ENCODE measurements around the gene PTPRN2. TPM values are rescaled to one million over a fixed set of nuclear protein-coding genes. Genes with fewer than 3 reads are reported as not detected.

The PTPRN2 gene
- total RNA-seq, 1 donor from 2014 or later: 11.4 TPM

DNA sequence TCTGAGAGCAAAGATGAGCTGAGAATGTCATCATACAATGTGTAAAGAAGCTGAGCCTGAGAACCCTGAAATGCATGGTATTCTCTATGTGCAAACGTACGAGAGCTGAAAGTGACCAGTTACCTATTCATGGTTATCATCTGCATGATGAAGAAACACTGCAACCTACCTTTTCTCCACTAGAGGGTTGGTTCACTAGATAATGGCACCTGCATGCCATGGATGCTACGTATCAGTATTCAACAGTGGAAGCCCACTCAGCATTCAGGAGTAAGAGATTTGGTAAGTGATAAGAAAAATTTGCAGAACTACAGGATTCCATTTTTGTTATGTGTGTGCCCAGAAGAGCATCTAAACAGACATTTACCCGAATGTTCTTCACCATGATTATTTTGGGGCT lies 145.4 kb downstream of the PTPRN2 start:
- Mint-ChIP-seq H3K36me3 (ENCODE audit: insufficient read depth) (no peaks in the 10 kb centered on the region), H3K27ac (no peak overlapping the region), H3K4me1 (ENCODE audit: low read depth) (peaks cover 32% of the 10 kb centered on the region), H3K9me3 (ENCODE audit: low read depth) (peaks cover 6% of the 10 kb centered on the region), H3K4me3 (ENCODE audit: low read depth) (no peak overlapping the region), H3K27me3 (no peaks in the 10 kb centered on the region)
- TF ChIP-seq CTCF (IDR thresholded peaks at IDR 0.05; ENCODE audit: unreplicated experiment): peak; percentile 54
- DNase-seq (ENCODE audit: low spot score, unreplicated experiment): no peak

DNA sequence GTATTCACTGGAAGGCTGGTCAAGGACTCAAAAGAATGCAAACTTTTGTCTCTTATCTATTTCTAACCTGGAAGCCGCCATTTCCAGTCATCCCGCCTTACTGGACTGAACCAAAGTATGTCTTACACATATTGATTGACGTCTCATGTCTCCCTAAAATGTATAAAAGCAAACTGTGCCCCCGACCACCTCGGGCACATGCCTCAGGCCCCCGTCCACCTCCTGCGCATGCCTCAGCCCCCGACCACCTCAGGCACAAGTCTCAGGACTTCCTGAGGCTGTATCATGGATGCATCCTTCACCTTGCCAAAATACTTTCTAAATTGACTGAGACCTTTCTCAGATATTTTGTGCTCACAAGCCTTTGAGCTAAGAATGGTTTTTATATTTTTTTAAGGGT lies 148.6 kb downstream of the PTPRN2 start:
- no peak for DNase-seq (ENCODE audit: low spot score, unreplicated experiment)
- H3K9me3 Mint-ChIP-seq (ENCODE audit: low read depth): peaks cover 18% of the 10 kb centered on the region
- H3K27me3 Mint-ChIP-seq: no peaks in the 10 kb centered on the region
- H3K4me3 Mint-ChIP-seq (ENCODE audit: low read depth): no peak overlapping the region
- peaks cover 33% of the 10 kb centered on the region for H3K4me1 Mint-ChIP-seq (ENCODE audit: low read depth)
- H3K27ac Mint-ChIP-seq: peak overlapping the region; percentile 84
- peaks cover 2% of the 10 kb centered on the region for H3K36me3 Mint-ChIP-seq (ENCODE audit: insufficient read depth)
- TF ChIP-seq CTCF (IDR thresholded peaks at IDR 0.05; ENCODE audit: unreplicated experiment): no peak

- Mint-ChIP-seq H3K36me3 (ENCODE audit: insufficient read depth) (peaks cover 4% of the 10 kb centered on the region), H3K4me3 (ENCODE audit: low read depth) (peak overlapping the region; percentile 61), H3K27ac (peak overlapping the region; percentile 98), H3K9me3 (ENCODE audit: low read depth) (peaks cover 12% of the 10 kb centered on the region), H3K27me3 (no peaks in the 10 kb centered on the region), H3K4me1 (ENCODE audit: low read depth) (peaks cover 43% of the 10 kb centered on the region)
- DNase-seq (ENCODE audit: low spot score, unreplicated experiment): peak; percentile 73
- no peak for TF ChIP-seq CTCF (IDR thresholded peaks at IDR 0.05; ENCODE audit: unreplicated experiment)
Observed at GRCh38 chr7:158432369-158433341, 155.0 kb downstream of the PTPRN2 start.

DNA sequence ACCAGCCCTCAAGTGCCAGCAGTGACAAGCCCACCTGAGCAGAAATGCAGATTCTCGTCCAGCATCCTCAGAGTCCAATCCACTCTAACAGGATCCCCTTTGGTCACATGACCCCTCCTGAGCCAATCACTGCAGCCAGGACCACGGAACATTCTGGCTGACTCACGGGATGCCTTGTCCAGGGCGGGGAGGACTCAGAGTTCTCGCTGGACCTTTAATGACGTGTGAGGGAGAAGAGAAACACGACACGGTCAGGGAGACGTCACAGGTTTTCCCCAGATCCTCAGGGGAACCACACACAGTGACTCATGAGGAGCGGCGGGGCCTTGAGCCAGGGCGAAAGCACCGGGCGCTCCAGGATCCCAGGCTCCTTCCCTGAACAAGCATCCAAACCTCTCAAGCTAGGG lies 155.7 kb downstream of the PTPRN2 start:
- TF ChIP-seq CTCF (IDR thresholded peaks at IDR 0.05; ENCODE audit: unreplicated experiment): no peak
- H3K27ac Mint-ChIP-seq: peak overlapping the region; percentile 98
- H3K36me3 Mint-ChIP-seq (ENCODE audit: insufficient read depth): peaks cover 4% of the 10 kb centered on the region
- H3K27me3 Mint-ChIP-seq: no peaks in the 10 kb centered on the region
- H3K9me3 Mint-ChIP-seq (ENCODE audit: low read depth): peaks cover 9% of the 10 kb centered on the region
- H3K4me3 Mint-ChIP-seq (ENCODE audit: low read depth): peak overlapping the region; percentile 61
- no peak for DNase-seq (ENCODE audit: low spot score, unreplicated experiment)
- peaks cover 38% of the 10 kb centered on the region for H3K4me1 Mint-ChIP-seq (ENCODE audit: low read depth)

DNA sequence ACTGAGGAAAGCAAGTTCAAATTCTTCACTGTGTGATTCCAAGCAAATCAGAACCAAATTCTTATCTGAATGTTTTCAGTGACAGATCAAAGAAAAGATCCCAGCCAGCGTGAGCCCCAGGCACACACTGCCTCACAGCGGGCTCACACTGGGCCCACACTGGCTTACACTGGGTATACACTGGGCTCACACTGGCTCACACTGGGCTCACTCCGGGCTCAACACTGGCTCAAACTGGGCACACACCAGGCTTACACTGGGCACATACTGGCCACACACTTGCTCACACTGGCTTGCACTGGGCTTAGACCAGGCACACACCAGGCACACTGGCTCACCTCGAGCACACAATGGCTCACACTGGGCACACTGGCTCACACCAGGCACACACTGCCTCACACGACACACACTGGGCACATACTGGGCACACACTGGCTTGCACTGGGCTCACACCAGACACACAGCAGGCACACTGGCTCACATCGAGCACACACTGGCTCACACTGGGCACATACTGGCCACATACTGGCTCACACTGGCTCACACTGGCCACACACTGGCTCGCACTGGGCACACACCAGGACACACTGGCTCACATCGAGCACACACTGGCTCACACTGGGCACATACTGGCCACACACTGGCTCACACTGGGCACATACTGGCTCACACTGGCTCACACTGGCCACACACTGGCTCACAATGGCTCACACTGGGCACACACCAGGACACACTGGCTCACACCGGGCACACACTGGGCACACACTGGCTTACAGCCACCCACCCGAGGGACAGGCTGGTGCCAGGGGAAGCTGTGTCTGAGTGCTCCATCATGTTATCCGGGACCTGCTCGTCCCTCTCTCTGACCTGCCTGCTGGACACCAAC lies 156.3 kb downstream of the PTPRN2 start:
- peak overlapping the region; percentile 98 for H3K27ac Mint-ChIP-seq

More for the DNA sequence above, 156.3 kb downstream of the PTPRN2 start:
- Mint-ChIP-seq H3K36me3 (ENCODE audit: insufficient read depth) (peaks cover 4% of the 10 kb centered on the region), H3K4me1 (ENCODE audit: low read depth) (peaks cover 37% of the 10 kb centered on the region), H3K27me3 (no peaks in the 10 kb centered on the region), H3K9me3 (ENCODE audit: low read depth) (peaks cover 7% of the 10 kb centered on the region), H3K4me3 (ENCODE audit: low read depth) (no peak overlapping the region)
- TF ChIP-seq CTCF (IDR thresholded peaks at IDR 0.05; ENCODE audit: unreplicated experiment): no peak
- DNase-seq (ENCODE audit: low spot score, unreplicated experiment): no peak
